Measurements from ENCODE around the gene FRMD4A. TPM values are rescaled to one million over a fixed set of nuclear protein-coding genes. Genes with fewer than 3 reads are reported as not detected.

Gene FRMD4A
- total RNA-seq, 2 experiments from 2014 or later: 0.17 TPM; not detected in 1

DNA sequence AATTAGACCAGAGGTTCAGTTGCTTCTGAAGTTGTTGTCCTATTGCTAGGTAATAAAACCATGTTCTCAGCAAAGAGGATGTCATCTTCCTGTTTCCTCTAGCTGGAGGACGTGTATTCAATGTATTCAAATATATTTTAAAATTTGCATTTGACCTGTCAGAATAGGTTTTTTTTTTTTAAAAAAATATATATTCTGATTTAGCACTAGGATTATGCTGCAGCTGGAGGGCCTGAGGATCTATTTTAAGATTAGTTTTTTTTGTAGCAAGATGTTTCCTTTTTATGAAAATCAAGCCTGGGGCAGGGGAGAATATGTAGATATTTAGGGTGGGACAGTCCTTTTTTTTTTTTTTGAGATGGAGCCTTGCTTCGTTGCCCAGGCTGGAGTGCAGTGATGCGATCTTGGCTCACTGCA lies 337.0 kb downstream of the FRMD4A start:
- TF ChIP-seq EZH2phosphoT487 (IDR thresholded peaks at IDR 0.05; ENCODE audit: borderline replicate concordance, low read depth, low read length): no peak
- TF ChIP-seq, protein P1, sequence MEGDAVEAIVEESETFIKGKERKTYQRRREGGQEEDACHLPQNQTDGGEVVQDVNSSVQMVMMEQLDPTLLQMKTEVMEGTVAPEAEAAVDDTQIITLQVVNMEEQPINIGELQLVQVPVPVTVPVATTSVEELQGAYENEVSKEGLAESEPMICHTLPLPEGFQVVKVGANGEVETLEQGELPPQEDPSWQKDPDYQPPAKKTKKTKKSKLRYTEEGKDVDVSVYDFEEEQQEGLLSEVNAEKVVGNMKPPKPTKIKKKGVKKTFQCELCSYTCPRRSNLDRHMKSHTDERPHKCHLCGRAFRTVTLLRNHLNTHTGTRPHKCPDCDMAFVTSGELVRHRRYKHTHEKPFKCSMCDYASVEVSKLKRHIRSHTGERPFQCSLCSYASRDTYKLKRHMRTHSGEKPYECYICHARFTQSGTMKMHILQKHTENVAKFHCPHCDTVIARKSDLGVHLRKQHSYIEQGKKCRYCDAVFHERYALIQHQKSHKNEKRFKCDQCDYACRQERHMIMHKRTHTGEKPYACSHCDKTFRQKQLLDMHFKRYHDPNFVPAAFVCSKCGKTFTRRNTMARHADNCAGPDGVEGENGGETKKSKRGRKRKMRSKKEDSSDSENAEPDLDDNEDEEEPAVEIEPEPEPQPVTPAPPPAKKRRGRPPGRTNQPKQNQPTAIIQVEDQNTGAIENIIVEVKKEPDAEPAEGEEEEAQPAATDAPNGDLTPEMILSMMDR (conservative IDR thresholded peaks at IDR 0.05; ENCODE audit: low read length): no peak
- BruUV-seq (replicated peaks): no TSS peak
- H3K36me3 ChIP-seq (ENCODE audit: insufficient read depth, low read length): no peaks in the 10 kb centered on the region
- no peak for DNase-seq (ENCODE audit: low spot score)
- H4K20me1 ChIP-seq (ENCODE audit: insufficient read depth, low read length): no peaks in the 10 kb centered on the region
- no peak overlapping the region for H2AFZ ChIP-seq (ENCODE audit: low read length)
- H3K9me3 ChIP-seq (ENCODE audit: low read length): no peaks in the 10 kb centered on the region
- H3K79me2 ChIP-seq (ENCODE audit: insufficient read depth, low read depth, low read length): no peaks in the 10 kb centered on the region
- CTCF ChIA-PET (ENCODE audit: unreplicated experiment): no interaction called here
- H3K4me3 ChIP-seq (ENCODE audit: low read depth, low read length, poor library complexity, severe bottlenecking): no peak overlapping the region
- no peak overlapping the region for H3K4me2 ChIP-seq (ENCODE audit: low read length)
- POLR2A ChIA-PET: interaction anchor here (0.7 kb wide), 2 partner anchors 168 to 210 kb away, joined by 3 to 4 read pairs; no protein-coding TSS in a partner anchor
- intact Hi-C loops (cut with micrococcal nuclease; ENCODE audit: unreplicated experiment): no loop called here
- no peak overlapping the region for H3K27ac ChIP-seq (ENCODE audit: low read depth, low read length, poor library complexity, severe bottlenecking)
- H3K9me2 ChIP-seq (ENCODE audit: insufficient read depth, low read length): no peaks in the 10 kb centered on the region
- no peaks in the 10 kb centered on the region for H3K4me1 ChIP-seq (ENCODE audit: insufficient read depth, low read length, poor library complexity, severe bottlenecking)

DNA sequence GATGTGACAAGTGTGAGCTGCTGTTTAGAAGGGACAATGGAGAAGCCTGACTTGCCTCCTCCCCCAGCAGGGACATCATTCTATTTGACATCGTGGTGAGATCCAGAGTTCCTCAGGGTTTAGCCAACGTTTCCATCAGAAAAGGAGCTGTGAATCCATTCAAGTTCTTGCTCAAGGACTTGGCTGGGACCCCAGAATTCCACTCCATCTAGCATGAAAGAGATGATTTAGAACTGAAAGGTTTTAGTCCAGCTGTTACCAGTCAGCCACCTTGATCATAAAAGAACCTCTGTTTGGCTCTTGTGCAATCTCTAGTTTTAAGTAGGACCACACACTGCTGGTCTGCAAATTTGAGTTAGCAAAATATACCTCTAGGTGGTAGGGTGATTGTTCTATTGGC lies 337.6 kb downstream of the FRMD4A start:
- ChIA-PET CTCF (ENCODE audit: unreplicated experiment) (no interaction called here), POLR2A (interaction anchor here (0.7 kb wide), 2 partner anchors 168 to 210 kb away, joined by 3 to 4 read pairs; no protein-coding TSS in a partner anchor)
- no peak for DNase-seq (ENCODE audit: low spot score)
- Histone ChIP-seq H2AFZ (ENCODE audit: low read length) (no peak overlapping the region), H3K4me1 (ENCODE audit: insufficient read depth, low read length, poor library complexity, severe bottlenecking) (no peaks in the 10 kb centered on the region), H3K36me3 (ENCODE audit: insufficient read depth, low read length) (no peaks in the 10 kb centered on the region), H3K9me3 (ENCODE audit: low read length) (no peaks in the 10 kb centered on the region), H3K4me3 (ENCODE audit: low read depth, low read length, poor library complexity, severe bottlenecking) (no peak overlapping the region), H3K79me2 (ENCODE audit: insufficient read depth, low read depth, low read length) (no peaks in the 10 kb centered on the region), H4K20me1 (ENCODE audit: insufficient read depth, low read length) (no peaks in the 10 kb centered on the region), H3K27ac (ENCODE audit: low read depth, low read length, poor library complexity, severe bottlenecking) (no peak overlapping the region), H3K9me2 (ENCODE audit: insufficient read depth, low read length) (no peaks in the 10 kb centered on the region), H3K4me2 (ENCODE audit: low read length) (no peak overlapping the region)
- BruUV-seq (replicated peaks): no TSS peak
- TF ChIP-seq, protein P1 (conservative IDR thresholded peaks at IDR 0.05; ENCODE audit: low read length): no peak
- TF ChIP-seq EZH2phosphoT487 (IDR thresholded peaks at IDR 0.05; ENCODE audit: borderline replicate concordance, low read depth, low read length): no peak
- intact Hi-C loops (cut with micrococcal nuclease; ENCODE audit: unreplicated experiment): no loop called here

DNA sequence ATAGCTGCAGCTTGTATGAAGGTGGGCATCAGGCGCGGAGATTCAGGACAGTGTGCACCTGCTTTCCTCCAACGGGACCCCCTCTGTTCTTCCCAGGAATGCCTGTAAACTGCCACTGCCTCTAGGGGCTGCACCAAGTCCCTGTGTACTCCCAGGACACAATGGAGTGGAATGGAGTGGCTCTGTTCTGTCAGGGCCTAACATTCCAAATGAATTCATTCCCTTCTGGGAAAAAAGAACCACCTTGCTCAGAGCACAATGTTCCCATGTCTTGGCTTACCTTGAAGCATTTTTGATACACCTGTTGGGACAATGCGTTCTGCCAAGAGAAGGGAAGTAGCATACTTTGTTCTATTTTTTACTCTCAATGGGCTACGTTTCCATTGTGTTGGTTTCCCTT lies 339.4 kb downstream of the FRMD4A start:
- Histone ChIP-seq H3K9me2 (ENCODE audit: insufficient read depth, low read length) (no peaks in the 10 kb centered on the region), H2AFZ (ENCODE audit: low read length) (no peak overlapping the region), H3K36me3 (ENCODE audit: insufficient read depth, low read length) (no peaks in the 10 kb centered on the region), H3K27ac (ENCODE audit: low read depth, low read length, poor library complexity, severe bottlenecking) (no peak overlapping the region), H3K4me2 (ENCODE audit: low read length) (no peak overlapping the region), H3K4me1 (ENCODE audit: insufficient read depth, low read length, poor library complexity, severe bottlenecking) (no peaks in the 10 kb centered on the region), H3K9me3 (ENCODE audit: low read length) (no peaks in the 10 kb centered on the region), H3K4me3 (ENCODE audit: low read depth, low read length, poor library complexity, severe bottlenecking) (no peak overlapping the region), H3K79me2 (ENCODE audit: insufficient read depth, low read depth, low read length) (no peaks in the 10 kb centered on the region), H4K20me1 (ENCODE audit: insufficient read depth, low read length) (no peaks in the 10 kb centered on the region)
- no peak for DNase-seq (ENCODE audit: low spot score)
- no TSS peak for BruUV-seq (replicated peaks)
- POLR2A ChIA-PET: no interaction called here
- intact Hi-C loops (cut with micrococcal nuclease; ENCODE audit: unreplicated experiment): no loop called here
- CTCF ChIA-PET (ENCODE audit: unreplicated experiment): no interaction called here
- TF ChIP-seq, protein P1 (conservative IDR thresholded peaks at IDR 0.05; ENCODE audit: low read length): no peak
- TF ChIP-seq EZH2phosphoT487 (IDR thresholded peaks at IDR 0.05; ENCODE audit: borderline replicate concordance, low read depth, low read length): no peak
